ENCODE results near the gene ZC3H12A.

Gene ZC3H12A

DNA sequence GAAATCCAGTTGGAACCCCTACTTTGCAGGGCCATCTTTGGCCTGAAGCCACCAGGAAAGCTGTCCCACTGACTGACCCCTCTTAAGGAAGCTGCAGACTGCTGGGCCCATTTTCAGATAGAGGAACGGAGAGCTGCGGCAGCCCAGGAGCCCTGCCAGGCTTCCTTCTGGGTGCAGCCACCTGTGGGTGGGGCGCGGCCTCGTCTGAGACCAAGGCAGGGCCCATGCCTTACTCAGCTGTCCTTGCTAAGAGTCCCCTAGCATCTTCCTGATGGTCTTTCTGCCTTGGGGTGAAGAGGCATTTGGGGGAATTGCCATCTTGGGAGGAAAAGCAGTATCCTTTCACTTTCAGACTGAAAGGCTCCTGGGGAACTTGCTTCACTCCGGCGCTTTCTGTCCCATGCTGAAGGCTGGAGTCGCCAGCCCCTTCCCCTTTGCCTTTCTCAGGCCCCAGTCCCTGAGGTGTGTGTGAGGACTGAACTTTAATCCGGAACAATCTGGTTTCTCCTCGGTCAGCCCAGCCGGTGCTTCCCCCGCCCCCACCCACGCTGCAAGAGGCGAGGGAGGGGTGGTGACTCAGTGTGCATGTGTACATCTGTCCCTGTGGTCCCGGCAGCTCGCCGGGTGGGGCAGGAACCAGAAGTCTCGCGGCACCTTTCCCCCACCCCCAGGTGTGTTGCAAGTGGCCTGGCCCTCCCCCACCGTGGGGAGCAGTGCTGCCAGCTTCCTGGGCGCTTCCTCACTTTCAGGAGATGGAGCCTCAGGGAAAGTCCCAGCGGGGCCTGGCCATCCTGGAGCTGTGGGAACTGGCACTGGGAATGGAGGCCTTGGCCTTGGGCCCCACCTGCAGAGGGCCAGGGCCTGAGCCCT is 5.1 kb downstream of the ZC3H12A start:
- DNase-seq, result peak; percentile 42

- DNase-seq, result no peak
Measured at GRCh38 chr1:37480125-37480466, 5.7 kb downstream of the ZC3H12A start.

- no peak for DNase-seq
Measured at GRCh38 chr1:37480581-37481288, 6.4 kb downstream of the ZC3H12A start.

DNA sequence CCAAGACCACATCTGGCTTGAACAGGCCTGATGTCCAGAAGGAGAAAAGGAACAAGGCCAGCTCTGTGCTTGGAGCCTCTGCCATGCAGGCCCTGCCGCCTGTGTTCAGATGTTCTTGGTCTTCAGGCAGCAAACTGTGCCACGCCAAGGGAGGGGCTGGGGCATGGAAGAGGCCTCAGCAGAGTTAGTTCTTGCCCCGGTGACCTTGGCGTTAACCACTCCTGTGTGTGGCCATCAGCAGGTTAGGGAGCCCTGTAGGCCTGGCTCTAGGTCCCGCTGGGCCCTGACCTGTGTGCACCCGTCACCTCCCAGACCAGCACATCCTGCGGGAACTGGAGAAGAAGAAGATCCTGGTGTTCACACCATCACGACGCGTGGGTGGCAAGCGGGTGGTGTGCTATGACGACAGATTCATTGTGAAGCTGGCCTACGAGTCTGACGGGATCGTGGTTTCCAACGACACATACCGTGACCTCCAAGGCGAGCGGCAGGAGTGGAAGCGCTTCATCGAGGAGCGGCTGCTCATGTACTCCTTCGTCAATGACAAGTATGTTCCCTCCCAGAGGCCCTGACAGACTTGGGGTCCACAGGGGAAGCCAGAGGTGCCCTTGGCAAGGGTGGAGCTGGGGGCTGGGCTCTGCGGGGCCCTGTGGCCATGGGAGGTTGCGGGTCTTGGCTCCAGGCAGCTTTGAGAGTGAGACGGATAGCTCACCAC is 7.1 kb downstream of the ZC3H12A start:
- DNase-seq, result no peak

DNA sequence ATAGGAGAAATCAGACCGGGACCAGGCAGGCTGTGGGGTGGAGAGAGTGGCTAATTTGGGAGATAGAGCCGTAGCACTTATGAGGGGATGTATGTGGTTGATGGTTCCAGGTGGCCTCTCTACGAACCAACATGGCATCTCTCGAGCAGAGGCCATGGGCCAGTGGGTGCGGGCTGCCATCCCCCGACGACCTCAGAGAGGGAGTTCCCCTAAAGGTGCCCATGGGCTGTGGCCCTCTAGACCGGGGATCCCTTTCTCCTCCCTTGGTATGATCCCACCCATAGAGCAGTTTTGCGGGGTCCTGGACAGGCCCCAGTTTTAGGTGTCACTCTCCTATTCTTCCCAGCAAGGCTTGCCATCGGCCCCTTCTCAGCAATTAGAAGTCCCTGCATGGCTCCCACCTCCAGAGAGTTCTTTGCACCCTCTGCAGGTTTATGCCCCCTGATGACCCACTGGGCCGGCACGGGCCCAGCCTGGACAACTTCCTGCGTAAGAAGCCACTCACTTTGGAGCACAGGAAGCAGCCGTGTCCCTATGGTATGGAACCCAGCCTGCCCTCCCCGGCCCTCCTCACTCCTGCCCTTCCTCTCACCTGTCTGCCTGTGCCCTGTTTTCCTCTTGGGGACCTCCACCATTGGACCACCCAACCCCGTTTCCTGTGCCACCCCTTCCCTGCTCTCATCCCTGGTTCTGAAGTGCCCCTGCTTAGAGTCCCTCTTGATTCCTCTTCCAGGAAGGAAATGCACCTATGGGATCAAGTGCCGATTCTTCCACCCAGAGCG is 7.8 kb downstream of the ZC3H12A start:
- no peak for DNase-seq

- DNase-seq, result no peak
Measured at GRCh38 chr1:37482796-37483744, 8.7 kb downstream of the ZC3H12A start.

GRCh38 chr1:37483785-37484184 is 9.4 kb downstream of the ZC3H12A start:
- DNase-seq, result no peak

DNA sequence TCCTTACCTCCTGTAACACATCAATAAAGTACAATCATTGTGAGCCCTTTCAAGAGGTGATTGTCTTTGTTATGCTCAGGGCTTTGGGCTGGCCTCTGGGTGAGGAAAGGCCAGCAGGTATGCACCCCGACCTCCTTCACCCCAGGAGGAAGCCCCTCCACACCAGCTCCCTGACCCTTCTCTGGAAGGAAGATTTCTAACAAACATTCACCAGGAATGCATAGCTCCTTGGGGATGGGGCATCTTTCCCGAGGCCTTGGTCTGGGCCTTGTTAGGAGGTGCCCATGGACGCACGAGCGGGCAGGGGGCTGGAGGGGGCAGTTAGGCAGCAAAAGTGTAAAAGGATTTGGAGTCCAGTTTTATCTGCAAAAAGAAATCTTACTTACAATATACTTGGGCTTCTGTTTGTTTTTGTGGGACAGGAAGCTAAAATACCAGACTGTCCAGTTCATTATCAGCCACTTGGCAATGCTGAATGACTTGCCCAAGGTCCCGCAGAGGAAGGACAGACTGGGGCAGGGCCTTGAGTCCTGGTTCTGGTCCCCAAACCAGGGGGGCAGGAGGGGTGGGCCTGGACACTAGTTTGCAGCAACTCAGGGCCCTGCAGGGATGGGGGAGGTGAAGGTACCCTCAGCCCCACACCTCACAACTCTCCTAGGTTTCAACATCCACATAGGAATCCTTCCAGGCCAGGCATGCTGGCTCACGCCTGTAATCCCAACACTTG is 10.1 kb downstream of the ZC3H12A start:
- DNase-seq, result no peak

GRCh38 chr1:37485902-37486679 is 11.7 kb downstream of the ZC3H12A start:
- no peak for DNase-seq

DNA sequence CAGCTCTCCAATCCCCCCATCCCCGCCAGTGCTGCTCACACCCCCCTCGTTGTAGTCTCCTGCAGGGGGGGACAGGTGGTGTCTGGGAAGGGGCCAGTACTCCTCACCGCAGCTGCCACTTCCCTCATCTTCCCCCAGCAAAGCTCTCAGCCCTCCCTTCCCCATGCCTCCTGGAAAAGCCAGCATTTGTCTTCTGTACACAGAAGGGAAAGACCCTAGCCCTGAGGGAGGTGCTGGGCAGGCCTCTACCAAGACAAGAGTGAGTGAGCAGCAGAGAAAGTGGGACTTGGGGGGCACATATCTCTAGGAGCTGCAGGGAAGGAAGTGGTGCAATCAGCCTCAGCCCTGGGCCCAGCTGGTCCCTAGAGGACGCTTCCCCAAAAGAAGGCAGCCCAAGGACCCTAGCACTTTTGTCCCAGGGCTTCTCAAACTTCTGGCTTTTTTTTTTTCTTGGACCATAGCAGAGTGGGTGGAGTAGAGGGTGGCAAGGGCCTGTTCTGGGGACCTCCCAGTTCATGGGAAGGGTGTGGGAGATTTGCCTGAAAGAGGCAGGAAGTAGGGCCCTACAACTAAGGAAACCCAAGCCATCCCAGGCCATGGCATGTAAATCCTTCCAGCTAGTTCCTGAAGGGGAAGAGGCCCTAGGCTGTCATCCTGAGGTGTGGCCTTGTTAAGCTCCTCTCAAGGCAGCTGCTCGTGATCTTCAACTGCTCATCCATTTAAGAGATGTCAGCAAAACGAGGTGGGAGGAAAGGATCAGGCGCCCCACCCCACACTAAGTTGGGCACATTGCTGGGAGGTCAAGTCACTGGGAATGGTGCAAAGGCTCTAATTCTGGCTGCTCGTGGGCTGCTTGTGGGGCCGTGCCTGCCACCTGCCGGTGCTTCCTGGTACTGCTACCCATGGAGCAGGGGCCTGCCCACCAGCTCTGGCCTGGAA is 12.6 kb downstream of the ZC3H12A start:
- DNase-seq, result peak; percentile 31

DNA sequence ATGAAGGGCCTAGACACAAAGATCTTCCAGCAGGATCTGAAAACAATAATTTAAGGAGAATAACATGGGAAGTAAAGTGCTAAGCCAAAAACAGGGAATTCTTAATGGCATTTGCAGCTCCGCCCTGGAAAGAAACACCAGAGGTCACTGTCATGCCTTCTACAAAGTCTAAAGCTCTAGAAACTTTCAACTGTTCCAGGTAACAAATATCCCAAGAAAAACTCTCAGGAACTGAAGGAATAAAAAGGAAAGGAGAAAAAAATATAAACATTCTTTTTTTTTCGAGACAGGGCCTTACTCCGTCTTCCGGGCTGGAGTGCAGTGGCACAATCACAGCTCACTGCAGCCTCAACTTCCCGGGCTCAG is 13.2 kb downstream of the ZC3H12A start:
- DNase-seq, result no peak

- DNase-seq, result no peak
Measured at GRCh38 chr1:37493336-37494098, 19.1 kb downstream of the ZC3H12A start.

- DNase-seq, result no peak
Measured at GRCh38 chr1:37495875-37496274, 21.5 kb downstream of the ZC3H12A start.

- DNase-seq, result no peak
Measured at GRCh38 chr1:37497832-37498231, 23.5 kb downstream of the ZC3H12A start.

DNA sequence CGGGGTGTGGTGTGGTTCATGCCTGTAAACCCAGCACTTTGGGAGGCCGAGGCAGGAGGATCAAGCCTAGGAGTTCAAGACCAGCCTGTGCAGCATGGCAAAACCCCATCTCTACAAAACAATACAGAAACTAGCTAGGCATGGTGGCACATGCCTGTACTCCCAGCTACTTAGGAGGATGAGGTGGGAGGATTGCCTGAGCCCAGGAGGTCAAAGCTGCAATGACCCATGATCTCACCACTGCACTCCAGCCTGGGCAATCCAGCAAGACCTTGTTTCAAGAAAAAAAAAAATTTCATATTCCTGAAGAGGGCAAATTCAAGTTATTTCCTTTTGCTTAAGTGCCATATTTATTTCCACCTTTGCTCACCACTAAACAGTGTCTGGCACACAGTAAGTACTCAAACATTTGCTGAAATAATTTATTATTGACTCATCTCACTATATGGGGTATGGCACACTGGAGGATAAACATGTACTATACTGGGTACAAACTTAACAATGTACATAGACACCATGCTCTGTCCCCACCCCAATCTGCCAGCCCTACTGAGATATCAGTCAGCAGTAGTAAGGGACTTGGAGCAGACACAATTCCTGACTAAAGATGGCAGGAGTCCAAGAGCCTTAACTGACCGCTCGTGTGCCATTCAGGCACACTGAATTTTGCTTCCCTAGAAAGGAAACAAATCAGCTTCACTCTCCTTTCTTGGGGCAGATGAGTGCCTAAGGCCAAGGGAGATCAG is 24.7 kb downstream of the ZC3H12A start:
- DNase-seq, result no peak

GRCh38 chr1:37501661-37502060 is 27.3 kb downstream of the ZC3H12A start:
- DNase-seq, result no peak

GRCh38 chr1:37502104-37502503 is 27.7 kb downstream of the ZC3H12A start:
- DNase-seq, result no peak

All from GOT3 (cell line).